NCI-H345 treated with DMSO at 0.1 percent for 48 hours (cell line): ENCODE measurements around the gene INPP5D.
"Not testable (repeated sequence)": the region's sequence is repeated elsewhere in the genome, so short reads cannot be mapped to it uniquely, and the experiment has no call there.

Experiments used
- DNase-seq: peaks from one replicate; lab custom pipeline; 2025; ENCODE audit not compliant: unreplicated experiment; lab: John Stamatoyannopoulos, UW

Gene INPP5D

GRCh38 chr2:233059797-233060500 lies at the start of gene INPP5D:
Gene INPP5D, plus strand, starts transcription at chr2:233060342. Its CDS starts 137 bp downstream, at chr2:233060479.
- no peak for DNase-seq

GRCh38 chr2:233010569-233011267 lies 49.4 kb upstream of the INPP5D start:
- DNase-seq = no peak

- no peak for DNase-seq
These were observed 48.9 kb upstream of the INPP5D start for GRCh38 chr2:233011268-233011650.

GRCh38 chr2:233011702-233012131 lies 48.4 kb upstream of the INPP5D start:
- no peak for DNase-seq

- no peak for DNase-seq
These were observed 47.7 kb upstream of the INPP5D start for GRCh38 chr2:233012301-233012971.

GRCh38 chr2:233013027-233013461 lies 47.1 kb upstream of the INPP5D start, which contains the start of gene NGEF:
Gene NGEF, minus strand, starts transcription at chr2:233013256. Its CDS starts 38,366 bp downstream, at chr2:232974890.
- DNase-seq = no peak

- no peak for DNase-seq
These were observed 46.5 kb upstream of the INPP5D start for GRCh38 chr2:233013650-233014049.

GRCh38 chr2:233015019-233015645 lies 45.0 kb upstream of the INPP5D start:
- no peak for DNase-seq

GRCh38 chr2:233017947-233018346 lies 42.2 kb upstream of the INPP5D start:
- DNase-seq = no peak

- not testable (repeated sequence) for DNase-seq
These were observed 40.5 kb upstream of the INPP5D start for GRCh38 chr2:233019610-233020009.

GRCh38 chr2:233020454-233020853 lies 39.7 kb upstream of the INPP5D start:
- no peak for DNase-seq

GRCh38 chr2:233021771-233022170 lies 38.4 kb upstream of the INPP5D start:
- DNase-seq = no peak

- DNase-seq = no peak
These were observed 37.6 kb upstream of the INPP5D start for GRCh38 chr2:233022561-233022960.

- no peak for DNase-seq
These were observed 37.0 kb upstream of the INPP5D start for GRCh38 chr2:233023007-233023760.

GRCh38 chr2:233023761-233024410 lies 36.3 kb upstream of the INPP5D start:
- no peak for DNase-seq

GRCh38 chr2:233025706-233026105 lies 34.4 kb upstream of the INPP5D start:
- no peak for DNase-seq

- DNase-seq = no peak
These were observed 33.8 kb upstream of the INPP5D start for GRCh38 chr2:233026198-233026813.

GRCh38 chr2:233029321-233029720 lies 30.8 kb upstream of the INPP5D start:
- no peak for DNase-seq
